MM.1S (cell line): ENCODE data around the gene C2CD4C.
A peak's percentile ranks its signal among the peaks of the same experiment; 100 is the strongest.

ENCODE experiments used
- DNase-seq: peaks from one replicate; pipeline ENCODE4 v3.0.0-alpha.2; 2015
- H2AFZ ChIP-seq: fragments of 300-600 bp; sonication (generic); 2 replicates; pipeline ENCODE4 v1.6.0; 2016; ENCODE audit warnings: antibody characterized with exemption, low read length
- H3F3A ChIP-seq: fragments of 300-600 bp; sonication (generic); 2 replicates; pipeline ENCODE4 v1.6.1; 2016; ENCODE audit warnings: mild to moderate bottlenecking, antibody characterized with exemption, low read length, moderate library complexity, mixed read lengths; ENCODE audit not compliant: insufficient read depth
- H3K27ac ChIP-seq: fragments of 300-600 bp; sonication (generic); 2 replicates; pipeline ENCODE4 v1.5.1; 2016; ENCODE audit warnings: mild to moderate bottlenecking, low read length
- H3K27me3 ChIP-seq: fragments of 300-600 bp; sonication (generic); replicated peaks from 2 replicates; pipeline ENCODE4 v1.6.0; 2016; ENCODE audit warnings: low read length; ENCODE audit not compliant: insufficient read depth
- H3K36me3 ChIP-seq: fragments of 300-600 bp; sonication (generic); replicated peaks from 2 replicates; pipeline ENCODE4 v1.6.1; 2016; ENCODE audit warnings: mild to moderate bottlenecking, low read length, mixed read lengths; ENCODE audit not compliant: insufficient read depth
- H3K4me1 ChIP-seq: fragments of 300-600 bp; sonication (generic); 2 replicates; pipeline ENCODE4 v1.6.1; 2016; ENCODE audit warnings: low read length, mixed read lengths
- H3K4me2 ChIP-seq: fragments of 300-600 bp; sonication (generic); 2 replicates; pipeline ENCODE4 v1.6.0; 2016; ENCODE audit warnings: low read depth, low read length
- H3K4me3 ChIP-seq: fragments of 300-600 bp; sonication (generic); 2 replicates; pipeline ENCODE4 v1.5.1; 2016; ENCODE audit warnings: low read length, mixed read lengths
- H3K79me2 ChIP-seq: fragments of 300-600 bp; sonication (generic); 2 replicates; pipeline ENCODE4 v1.6.1; 2016; ENCODE audit warnings: mixed run types, low read length, mixed read lengths
- H3K9ac ChIP-seq: fragments of 300-600 bp; sonication (generic); 2 replicates; pipeline ENCODE4 v1.6.1; 2016; ENCODE audit warnings: low read length, mixed read lengths
- H3K9me2 ChIP-seq: fragments of 300-600 bp; sonication (generic); replicated peaks from 2 replicates; pipeline ENCODE4 v1.6.1; 2016; ENCODE audit warnings: mild to moderate bottlenecking, low read length, mixed read lengths; ENCODE audit not compliant: insufficient read depth
- H3K9me3 ChIP-seq: fragments of 300-600 bp; sonication (generic); replicated peaks from 2 replicates; pipeline ENCODE4 v1.6.1; 2016; ENCODE audit warnings: mild to moderate bottlenecking, low read length, mixed read lengths; ENCODE audit not compliant: insufficient read depth
- H4K20me1 ChIP-seq: fragments of 300-600 bp; sonication (generic); 2 replicates; pipeline ENCODE4 v1.6.1; 2016; ENCODE audit warnings: mild to moderate bottlenecking, low read length, moderate library complexity, mixed read lengths; ENCODE audit not compliant: insufficient read depth
- CTCF ChIP-seq: fragments of 300-600 bp; sonication (generic); IDR thresholded peaks from 2 replicates; pipeline ENCODE4 v1.5.1; 2016; ENCODE audit warnings: antibody characterized with exemption, low read length, mixed read lengths
- EZH2 ChIP-seq: fragments of 300-600 bp; sonication (generic); optimal IDR thresholded peaks from 2 replicates; pipeline ENCODE3; 2017; ENCODE audit warnings: low read depth, mild to moderate bottlenecking, antibody characterized with exemption, low read length, mixed read lengths
- EZH2phosphoT487 ChIP-seq: fragments of 300-600 bp; sonication (generic); IDR thresholded peaks from 2 replicates; pipeline ENCODE4 v1.6.1; 2018; ENCODE audit warnings: antibody characterized with exemption, low read length

The C2CD4C gene

GRCh38 chr19:374183-374885 lies 34.6 kb downstream of the C2CD4C start:
- H2AFZ ChIP-seq, result no peak overlapping the region
- DNase-seq, result no peak
- H3K27ac ChIP-seq, result no peak overlapping the region
- no peak overlapping the region for H3K9ac ChIP-seq
- H3K4me2 ChIP-seq, result no peak overlapping the region
- peak; percentile 43 for TF ChIP-seq EZH2
- TF ChIP-seq EZH2phosphoT487, result no peak
- no peak for TF ChIP-seq CTCF
- H3K4me1 ChIP-seq, result no peaks in the 10 kb centered on the region
- H3K79me2 ChIP-seq, result no peaks in the 10 kb centered on the region
- peaks cover 87% of the 10 kb centered on the region for H3K27me3 ChIP-seq
- no peaks in the 10 kb centered on the region for H3K9me3 ChIP-seq
- H3K9me2 ChIP-seq, result no peaks in the 10 kb centered on the region
- H3K4me3 ChIP-seq, result no peak overlapping the region
- no peaks in the 10 kb centered on the region for H3F3A ChIP-seq
- H4K20me1 ChIP-seq, result no peaks in the 10 kb centered on the region
- H3K36me3 ChIP-seq, result no peaks in the 10 kb centered on the region

GRCh38 chr19:373391-374182 lies 35.4 kb downstream of the C2CD4C start:
- TF ChIP-seq EZH2, result no peak
- TF ChIP-seq CTCF, result no peak
- no peak for TF ChIP-seq EZH2phosphoT487
- no peaks in the 10 kb centered on the region for H3K36me3 ChIP-seq
- no peak overlapping the region for H3K27ac ChIP-seq
- H3K79me2 ChIP-seq, result no peaks in the 10 kb centered on the region
- H3K9me2 ChIP-seq, result no peaks in the 10 kb centered on the region
- H3K27me3 ChIP-seq, result peaks cover 87% of the 10 kb centered on the region
- no peak for DNase-seq
- H3K4me2 ChIP-seq, result no peak overlapping the region
- no peaks in the 10 kb centered on the region for H4K20me1 ChIP-seq
- no peak overlapping the region for H3K4me3 ChIP-seq
- no peaks in the 10 kb centered on the region for H3K4me1 ChIP-seq
- H2AFZ ChIP-seq, result no peak overlapping the region
- H3K9me3 ChIP-seq, result no peaks in the 10 kb centered on the region
- H3K9ac ChIP-seq, result no peak overlapping the region
- H3F3A ChIP-seq, result no peaks in the 10 kb centered on the region

GRCh38 chr19:372306-372890 lies 36.5 kb downstream of the C2CD4C start:
- Histone ChIP-seq H3K36me3 (no peaks in the 10 kb centered on the region), H3K4me3 (no peak overlapping the region), H3K9me2 (no peaks in the 10 kb centered on the region), H3K9ac (no peak overlapping the region), H3K4me2 (no peak overlapping the region), H4K20me1 (no peaks in the 10 kb centered on the region), H3F3A (no peaks in the 10 kb centered on the region), H3K27ac (no peak overlapping the region), H3K79me2 (no peaks in the 10 kb centered on the region), H3K27me3 (peaks cover 90% of the 10 kb centered on the region), H3K9me3 (no peaks in the 10 kb centered on the region), H2AFZ (no peak overlapping the region), H3K4me1 (no peaks in the 10 kb centered on the region)
- TF ChIP-seq EZH2phosphoT487, result no peak
- TF ChIP-seq CTCF, result no peak
- no peak for TF ChIP-seq EZH2
- DNase-seq, result no peak
